Right ventricle myocardium inferior (tissue), 1 donor: ENCODE data around the gene PCDH7. TPM values are rescaled to one million over a fixed set of nuclear protein-coding genes. Genes with fewer than 3 reads are reported as not detected.

Experiments used
- ATAC-seq: fragments of 200-7000 bp; cut with Tn5 transposase; one replicate; pipeline ENCODE4 v1.9.1; 2020; ENCODE audit warnings: mild to moderate bottlenecking, moderate library complexity
- DNase-seq: peaks from one replicate; pipeline ENCODE4 v3.0.0; 2021; ENCODE audit errors: missing footprints
- intact Hi-C: fragments of 100-400 bp; cut with DNase I; formaldehyde crosslinking; loops from one replicate; pipeline ENCODE4 v1.11.0; 2022
- total RNA-seq: library from RNA; stranded (reverse); fragmentation: NEBNext Ultra II Directional; extraction: Animal tissue kit (Norgen Biotek cat#: 25700); gene quantifications from one replicate; pipeline ENCODE4 v1.2.1, GENCODE V29; 2021
- donor health status: DM: no; HTN: yes; CAD: no; lungs with severe emphysema.

PCDH7 gene
- total RNA-seq, 1 donor from 2014 or later, result 21.7 TPM

DNA sequence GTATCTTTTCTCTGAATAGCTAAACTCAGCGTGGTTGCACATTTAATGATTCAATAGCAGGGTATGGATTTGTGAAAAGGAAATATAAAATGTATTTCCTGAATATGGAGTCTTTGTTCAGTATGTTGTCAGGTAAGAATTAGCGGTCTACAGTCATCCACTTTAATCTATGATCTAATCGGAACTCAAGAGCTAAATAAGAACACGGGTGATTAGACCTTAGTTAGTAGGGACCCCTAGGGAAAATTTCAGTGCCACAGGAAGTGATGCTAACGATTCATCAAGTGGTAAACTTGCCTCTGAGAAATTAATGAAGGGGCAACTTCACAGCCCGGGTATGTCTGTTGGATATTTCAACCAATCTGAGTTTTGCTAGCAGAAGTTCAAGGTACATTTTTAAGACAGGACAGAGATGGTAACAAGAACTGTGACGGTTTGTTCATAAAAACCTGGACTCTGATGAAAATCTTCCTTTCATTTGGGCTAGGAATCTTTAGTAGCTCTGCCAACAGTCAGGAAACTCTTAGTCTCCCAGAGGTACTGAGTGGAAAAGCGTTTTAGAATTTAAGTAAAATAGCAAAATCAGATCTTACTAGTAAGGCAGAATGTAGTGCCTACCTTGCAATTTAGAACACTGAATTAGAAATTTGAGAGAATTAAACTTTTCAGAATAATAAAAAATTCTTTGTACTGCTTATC is 47.1 kb downstream of the PCDH7 start:
- intact Hi-C loops, result no loop called here
- DNase-seq (no peak), ATAC-seq (no peak)

DNA sequence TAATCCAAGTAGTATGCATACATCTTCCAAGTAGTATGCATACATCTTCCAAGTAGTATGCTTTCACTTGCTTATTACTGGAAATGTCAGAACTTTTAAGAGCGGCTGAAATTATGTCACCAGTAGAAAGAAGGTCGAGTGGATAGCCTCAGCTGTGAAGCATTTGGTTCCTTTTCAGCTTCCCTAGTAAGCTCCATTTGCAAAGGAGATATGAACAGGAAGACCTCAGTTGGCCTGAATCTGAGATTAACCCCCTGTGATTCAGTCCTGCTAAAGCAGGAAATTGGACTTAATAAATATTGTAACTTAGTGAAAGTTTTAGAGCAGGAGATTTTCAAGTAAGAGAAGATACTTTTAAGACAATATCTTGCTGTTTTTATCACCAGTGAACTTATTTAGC is 48.1 kb downstream of the PCDH7 start:
- ATAC-seq, result no peak
- DNase-seq, result no peak
- intact Hi-C loops, result no loop called here

DNA sequence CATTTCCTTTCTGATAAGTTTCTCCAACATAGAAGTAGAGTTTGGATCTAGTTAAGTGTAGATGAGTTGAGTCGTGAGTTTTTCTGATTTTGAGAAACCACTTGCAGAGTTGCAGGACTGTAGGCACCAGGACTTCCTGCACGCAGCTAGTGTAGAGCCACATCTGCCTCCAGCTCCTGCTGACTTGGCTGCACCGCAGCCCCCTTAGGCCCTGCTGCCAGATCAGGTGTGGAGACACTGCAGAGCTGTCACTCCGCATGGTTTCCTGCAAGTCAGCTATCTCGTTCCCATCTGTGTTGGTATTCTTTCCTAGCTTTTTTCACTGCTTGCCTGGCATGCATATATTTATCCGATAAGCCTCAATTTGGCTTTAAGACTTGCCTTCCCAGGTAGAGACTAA is 48.9 kb downstream of the PCDH7 start:
- DNase-seq, result peak; percentile 58
- ATAC-seq, result no peak
- intact Hi-C loops, result no loop called here

DNA sequence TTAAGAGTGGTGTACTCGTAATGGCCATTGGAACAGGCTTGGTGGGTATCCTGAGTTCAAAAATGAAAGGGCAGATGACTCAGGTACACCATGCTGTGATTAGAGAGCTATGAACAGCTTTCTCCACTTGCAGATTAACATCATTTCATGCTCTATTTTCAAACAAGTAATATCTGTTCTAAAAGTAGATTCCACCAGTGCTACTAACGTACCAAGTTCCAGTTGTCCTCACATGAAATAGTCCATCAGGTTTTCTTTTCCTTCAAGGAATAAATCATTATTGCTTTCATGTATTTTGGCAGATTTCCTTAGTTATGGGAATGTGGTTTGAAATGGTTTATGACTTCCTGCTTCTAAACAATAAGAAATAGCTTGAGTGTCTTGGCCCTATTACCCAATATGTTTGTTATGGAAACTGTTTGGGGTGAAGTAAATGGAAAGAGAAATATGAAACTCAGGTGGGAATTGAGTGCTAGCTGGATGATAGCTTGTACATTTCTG is 49.9 kb downstream of the PCDH7 start:
- intact Hi-C loops, result no loop called here
- no peak for DNase-seq
- ATAC-seq, result no peak

DNA sequence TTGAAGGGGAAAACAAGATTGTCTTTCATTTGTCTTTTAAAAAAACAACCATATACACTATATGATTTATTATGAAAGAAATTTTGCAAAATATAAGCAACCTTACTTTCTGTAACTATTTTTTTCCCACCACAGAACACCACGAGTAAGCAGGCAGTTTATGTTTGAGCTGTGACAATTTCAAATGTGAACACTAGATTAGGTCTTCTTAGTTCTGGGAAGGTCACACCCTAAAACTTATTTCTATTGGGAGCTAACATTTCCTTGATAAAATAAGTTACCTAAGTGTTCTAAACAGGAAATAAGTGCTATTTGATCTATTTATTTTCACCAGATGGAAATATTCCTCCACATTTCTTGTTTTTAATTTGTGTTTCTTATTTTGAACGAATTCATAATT is 50.6 kb downstream of the PCDH7 start:
- DNase-seq, result no peak
- intact Hi-C loops, result no loop called here
- no peak for ATAC-seq

DNA sequence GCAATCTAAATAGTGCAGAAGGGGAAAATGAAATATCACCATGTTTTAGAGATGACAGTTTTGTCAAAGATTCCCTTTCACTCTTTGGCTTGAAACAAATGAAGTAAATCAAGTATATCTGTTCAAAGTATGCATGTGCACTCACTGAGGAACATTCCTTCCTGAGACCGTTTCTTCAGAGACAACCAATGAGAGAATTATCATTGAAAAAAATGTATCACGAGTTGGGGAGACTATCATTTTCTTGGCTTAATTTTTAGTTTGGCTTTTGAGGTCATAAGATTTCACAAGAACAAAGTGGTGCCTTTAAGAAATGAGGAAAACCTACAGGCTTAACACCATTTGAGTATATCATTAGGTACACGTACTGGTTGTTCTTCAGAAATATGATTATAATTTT is 56.3 kb downstream of the PCDH7 start:
- no peak for DNase-seq
- intact Hi-C loops, result no loop called here
- ATAC-seq, result no peak

DNA sequence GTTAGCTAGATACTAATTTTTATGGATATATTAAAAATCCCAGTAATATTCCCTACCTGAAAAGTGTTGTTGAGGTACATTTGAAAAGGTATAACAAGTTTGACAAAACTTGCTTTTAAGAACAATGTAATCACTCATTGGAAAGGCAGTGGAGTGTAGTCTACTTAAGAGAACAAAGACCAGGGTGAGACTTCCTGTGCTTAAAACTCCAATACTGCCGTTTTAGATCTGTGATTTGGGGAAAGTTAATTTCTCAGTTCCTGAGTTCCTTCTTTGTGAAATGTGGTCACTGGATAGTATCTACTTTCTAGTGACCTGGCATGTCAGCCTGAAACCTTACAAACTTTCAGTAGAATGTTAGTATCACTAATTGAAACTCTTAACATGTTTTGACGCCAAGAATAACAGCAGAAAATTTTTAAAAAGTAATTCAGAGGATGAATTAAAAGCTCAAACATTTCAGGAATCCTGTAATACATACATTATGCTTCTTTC is 56.8 kb downstream of the PCDH7 start:
- DNase-seq (no peak), ATAC-seq (no peak)
- intact Hi-C loops, result no loop called here
